H9 (cell line): ENCODE data around the gene UFC1. TPM values are rescaled to one million over a fixed set of nuclear protein-coding genes. Genes with fewer than 3 reads are reported as not detected.

Experiments used
- DNase-seq: peaks from one replicate; pipeline ENCODE4 v3.0.0-alpha.2; 2017
- H2AFZ ChIP-seq: one replicate; pipeline ENCODE4 v1.6.1; 2013; ENCODE audit warnings: mild to moderate bottlenecking, low read length, control low read depth, moderate library complexity
- H2AK5ac ChIP-seq: 2 replicates; pipeline ENCODE4 v1.6.1; 2013; ENCODE audit warnings: low read length, control low read depth, mixed read lengths; ENCODE audit not compliant: insufficient read length
- H2BK120ac ChIP-seq: one replicate; pipeline ENCODE4 v1.6.1; 2013; ENCODE audit warnings: low read depth, mild to moderate bottlenecking, low read length, control low read depth, inconsistent platforms; ENCODE audit not compliant: poor library complexity, severe bottlenecking
- H2BK12ac ChIP-seq: 2 replicates; pipeline ENCODE4 v1.6.1; 2013; ENCODE audit warnings: low read length, control low read depth, mixed read lengths, low read depth; ENCODE audit not compliant: insufficient read length
- H2BK15ac ChIP-seq: 2 replicates; pipeline ENCODE4 v1.6.1; 2013; ENCODE audit warnings: low read depth, low read length, control low read depth
- H2BK20ac ChIP-seq: one replicate; pipeline ENCODE4 v1.6.1; 2013; ENCODE audit warnings: low read depth, mild to moderate bottlenecking, low read length, control low read depth, inconsistent platforms; ENCODE audit not compliant: poor library complexity, severe bottlenecking
- H2BK5ac ChIP-seq: 2 replicates; pipeline ENCODE4 v1.6.1; 2013; ENCODE audit warnings: low read length, control low read depth, mixed read lengths; ENCODE audit not compliant: insufficient read length
- H3K14ac ChIP-seq: 2 replicates; pipeline ENCODE4 v1.6.1; 2013; ENCODE audit warnings: low read length, control low read depth; ENCODE audit not compliant: insufficient read depth
- H3K18ac ChIP-seq: 2 replicates; pipeline ENCODE4 v1.6.1; 2013; ENCODE audit warnings: low read depth, mild to moderate bottlenecking, mixed read lengths, low read length, control low read depth; ENCODE audit not compliant: insufficient read length
- H3K23ac ChIP-seq: 2 replicates; pipeline ENCODE4 v1.6.1; 2013; ENCODE audit warnings: low read length, control low read depth, mixed read lengths, low read depth; ENCODE audit not compliant: insufficient read length
- H3K23me2 ChIP-seq: 2 replicates; pipeline ENCODE4 v1.6.1; 2013; ENCODE audit warnings: low read depth, mild to moderate bottlenecking, mixed read lengths, low read length, control low read depth; ENCODE audit not compliant: insufficient read length, poor library complexity, severe bottlenecking
- H3K27ac ChIP-seq: 2 replicates; pipeline ENCODE4 v1.5.1; 2013; ENCODE audit warnings: low read length, control low read depth, mixed read lengths, low read depth; ENCODE audit not compliant: insufficient read length
- H3K27me3 ChIP-seq: 2 replicates; pipeline ENCODE4 v1.6.1; 2013; ENCODE audit warnings: low read length, control low read depth, inconsistent platforms; ENCODE audit not compliant: insufficient read depth
- H3K4ac ChIP-seq: 2 replicates; pipeline ENCODE4 v1.6.1; 2013; ENCODE audit warnings: low read depth, mild to moderate bottlenecking, control low read depth, inconsistent platforms, low read length, moderate library complexity
- H3K4me1 ChIP-seq: 2 replicates; pipeline ENCODE4 v1.6.1; 2013; ENCODE audit warnings: low read length, control low read depth, inconsistent platforms; ENCODE audit not compliant: insufficient read depth
- H3K4me2 ChIP-seq: 2 replicates; pipeline ENCODE4 v1.6.1; 2013; ENCODE audit warnings: low read length, control low read depth, mixed read lengths; ENCODE audit not compliant: insufficient read length, insufficient read depth
- H3K56ac ChIP-seq: 2 replicates; pipeline ENCODE4 v1.6.1; 2013; ENCODE audit warnings: low read depth, mild to moderate bottlenecking, mixed read lengths, low read length, control low read depth; ENCODE audit not compliant: insufficient read length
- H3K79me1 ChIP-seq: 2 replicates; pipeline ENCODE4 v1.6.1; 2013; ENCODE audit warnings: low read depth, mild to moderate bottlenecking, moderate library complexity, low read length, control low read depth, inconsistent platforms; ENCODE audit not compliant: insufficient read depth, poor library complexity, severe bottlenecking
- H3K79me2 ChIP-seq: 2 replicates; pipeline ENCODE4 v1.6.1; 2013; ENCODE audit warnings: low read length, control low read depth, inconsistent platforms; ENCODE audit not compliant: insufficient read depth
- H3K9ac ChIP-seq: 2 replicates; pipeline ENCODE4 v1.6.1; 2013; ENCODE audit warnings: low read length, control low read depth, mixed read lengths; ENCODE audit not compliant: insufficient read length; ENCODE audit errors: extremely low read depth
- H3K9me3 ChIP-seq: one replicate; pipeline ENCODE4 v1.6.1; 2013; ENCODE audit warnings: low read depth, low read length, inconsistent platforms; ENCODE audit not compliant: control insufficient read depth
- H3T11ph ChIP-seq: one replicate; pipeline ENCODE4 v1.6.1; 2013; ENCODE audit warnings: mild to moderate bottlenecking, low read length, control low read depth, inconsistent platforms
- H4K20me1 ChIP-seq: one replicate; pipeline ENCODE4 v1.6.1; 2013; ENCODE audit not compliant: control insufficient read depth, insufficient read length, insufficient read depth
- H4K5ac ChIP-seq: 2 replicates; pipeline ENCODE4 v1.6.1; 2013; ENCODE audit warnings: low read depth, mild to moderate bottlenecking, mixed read lengths, low read length, control low read depth; ENCODE audit not compliant: insufficient read length
- H4K8ac ChIP-seq: replicated peaks from 2 replicates; pipeline ENCODE4 v1.6.1; 2013; ENCODE audit warnings: low read length, control low read depth, mixed read lengths, low read depth; ENCODE audit not compliant: insufficient read length
- H4K91ac ChIP-seq: 2 replicates; pipeline ENCODE4 v1.6.1; 2013; ENCODE audit warnings: low read depth, mild to moderate bottlenecking, moderate library complexity, mixed read lengths, low read length, control low read depth; ENCODE audit not compliant: insufficient read length
- H3K27ac Mint-ChIP-seq, 3 experiments: 2 replicates in 2 of 3; 3 replicates in 1 of 3; pipeline ENCODE4 v1.8.0; 2020 to 2021; ENCODE audit warnings: mixed read lengths in 3 of 3, mild to moderate bottlenecking in 1 of 3, moderate library complexity in 1 of 3
- H3K27me3 Mint-ChIP-seq: 2 replicates; pipeline ENCODE4 v1.8.0; 2021; ENCODE audit warnings: low read depth, mild to moderate bottlenecking, moderate library complexity, mixed read lengths
- H3K36me3 Mint-ChIP-seq, 3 experiments: 2 replicates in 2 of 3; 3 replicates in 1 of 3; pipeline ENCODE4 v1.8.0; 2020 to 2021; ENCODE audit warnings: low read depth in 3 of 3, mixed read lengths in 3 of 3; ENCODE audit not compliant: insufficient read depth in 1 of 3
- H3K4me1 Mint-ChIP-seq, 2 experiments: 2 replicates each; pipeline ENCODE4 v1.8.0; 2020; ENCODE audit warnings: mixed read lengths in 2 of 2
- H3K4me3 Mint-ChIP-seq, 2 experiments: 2 replicates in 1 of 2; 3 replicates in 1 of 2; pipeline ENCODE4 v1.8.0; 2020 to 2021; ENCODE audit warnings: mild to moderate bottlenecking in 2 of 2, mixed read lengths in 2 of 2, moderate library complexity in 1 of 2
- H3K9me3 Mint-ChIP-seq, 2 experiments: 2 replicates in 1 of 2; 3 replicates in 1 of 2; pipeline ENCODE4 v1.8.0; 2020; ENCODE audit warnings: mild to moderate bottlenecking in 2 of 2, mixed read lengths in 2 of 2, moderate library complexity in 1 of 2
- CTCF ChIP-seq: fragments of 200-600 bp; sonication (generic); conservative IDR thresholded peaks from 3 replicates; pipeline ENCODE4 v1.8.0; 2021; ENCODE audit warnings: antibody characterized with exemption, mild to moderate bottlenecking
- WGBS: extraction: QIAGEN DNeasy Blood & Tissue Kit; methylation state at CpG from one replicate; pipeline ENCODE4 v1.1.7; 2013; ENCODE audit warnings: missing lambda C conversion rate, low lambda C conversion rate, mixed read lengths; ENCODE audit not compliant: insufficient read length; ENCODE audit errors: extremely low coverage; 5-methylcytosine and 5-hydroxymethylcytosine counted together
- total RNA-seq: library from RNA; stranded (reverse); gene quantifications from 2 replicates; pipeline ENCODE4 v1.2.1, GENCODE V29; 2021

UFC1 gene
- total RNA-seq, 1 experiment from 2014 or later: 93.4 TPM

DNA sequence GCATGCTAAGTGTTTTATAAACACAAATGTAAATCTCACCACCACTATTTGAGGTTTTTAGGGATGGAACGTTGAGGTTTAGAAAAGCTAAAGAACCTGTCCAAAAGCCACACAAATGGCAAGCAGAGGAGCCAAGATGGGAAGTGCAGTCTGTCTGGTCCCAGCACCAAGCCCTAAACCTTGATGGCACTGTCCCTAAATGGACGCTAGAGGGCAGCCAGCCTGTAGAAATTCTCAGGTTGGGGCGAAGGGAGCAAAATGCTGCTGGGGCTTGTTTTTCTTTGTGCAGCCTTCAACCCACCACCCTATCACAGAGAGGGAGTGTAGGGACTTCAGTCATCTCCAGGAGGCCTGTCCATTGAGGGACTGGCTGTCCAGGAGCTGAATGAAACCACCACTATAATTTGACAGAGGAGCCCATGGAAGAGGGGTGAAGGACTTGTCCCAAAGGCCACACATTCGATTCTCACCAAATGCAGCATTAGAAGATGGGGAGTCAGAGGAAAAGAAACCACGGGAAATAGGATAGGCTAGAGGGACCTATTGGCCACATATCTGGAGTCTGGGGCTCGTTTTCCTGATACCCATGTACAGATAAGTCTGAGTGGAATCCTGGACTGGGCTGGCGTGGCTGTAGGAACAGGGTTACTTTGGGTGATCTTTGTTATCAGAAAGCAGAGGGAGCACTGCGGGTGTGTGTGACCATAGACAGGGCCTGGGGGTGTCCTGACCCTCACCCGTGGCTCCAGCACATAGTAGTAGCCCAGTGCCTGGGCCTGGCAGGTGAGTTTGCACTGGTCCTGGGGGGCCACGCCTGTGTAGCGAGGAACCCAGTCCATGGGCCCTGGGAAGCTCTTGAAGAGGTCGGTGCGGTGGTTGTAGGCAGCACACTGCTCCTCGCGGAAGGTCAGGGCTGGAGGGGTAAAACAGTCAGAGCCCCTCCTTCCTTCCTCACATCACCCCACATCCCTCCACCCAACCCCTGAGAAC, 39.0 kb downstream of the UFC1 start:
- no peaks in the 10 kb centered on the region for H3K79me2 ChIP-seq
- H2BK12ac ChIP-seq: no peak overlapping the region
- no peaks in the 10 kb centered on the region for H3K79me1 ChIP-seq
- Mint-ChIP-seq H3K4me1 (peaks cover 20 to 25% of the 10 kb centered on the region in 2 experiments), H3K27ac (peak overlapping the region in 1 of 3 experiments; percentile 81; a peak in 2 of 7 replicates), H3K9me3 (no peaks in the 10 kb centered on the region), H3K4me3 (no peak overlapping the region), H3K36me3 (peaks cover 0 to 29% (median 16%) of the 10 kb centered on the region in 3 experiments; a peak in 4 of 7 replicates), H3K27me3 (no peaks in the 10 kb centered on the region)
- H3K4me2 ChIP-seq: no peak overlapping the region
- no peak overlapping the region for H4K5ac ChIP-seq
- no peak overlapping the region for H2AFZ ChIP-seq
- no peak overlapping the region for H2AK5ac ChIP-seq
- H3K9me3 ChIP-seq: no peaks in the 10 kb centered on the region
- no peak overlapping the region for H2BK15ac ChIP-seq
- no peaks in the 10 kb centered on the region for H3K27me3 ChIP-seq
- no peak overlapping the region for H3T11ph ChIP-seq
- no peak overlapping the region for H3K23ac ChIP-seq
- no peak overlapping the region for H2BK20ac ChIP-seq
- H4K20me1 ChIP-seq: no peaks in the 10 kb centered on the region
- H2BK120ac ChIP-seq: no peak overlapping the region
- no peak overlapping the region for H3K4ac ChIP-seq
- no peak overlapping the region for H3K9ac ChIP-seq
- H2BK5ac ChIP-seq: no peak overlapping the region
- no peak overlapping the region for H3K56ac ChIP-seq
- WGBS: no CpG with 5 or more reads among the region's 15 CpGs
- TF ChIP-seq CTCF: peak; percentile 86
- no peak overlapping the region for H3K14ac ChIP-seq
- H4K8ac ChIP-seq: no peak overlapping the region
- H4K91ac ChIP-seq: no peak overlapping the region
- H3K27ac ChIP-seq: no peak overlapping the region
- no peaks in the 10 kb centered on the region for H3K23me2 ChIP-seq
- peaks cover 6% of the 10 kb centered on the region; the same call in 1 of the 2 replicates for H3K4me1 ChIP-seq
- no peak overlapping the region for H3K18ac ChIP-seq
- DNase-seq: peak; percentile 74
